ENCODE results near the gene ABHD8. TPM values are rescaled to one million over a fixed set of nuclear protein-coding genes. Genes with fewer than 3 reads are reported as not detected.

The ABHD8 gene
- total and polyA plus RNA-seq, 2 of the 13 experiments (the other 11 are each of a cell fraction or from before 2014, with no cell fraction given), result 6.3 to 7.2 TPM

DNA sequence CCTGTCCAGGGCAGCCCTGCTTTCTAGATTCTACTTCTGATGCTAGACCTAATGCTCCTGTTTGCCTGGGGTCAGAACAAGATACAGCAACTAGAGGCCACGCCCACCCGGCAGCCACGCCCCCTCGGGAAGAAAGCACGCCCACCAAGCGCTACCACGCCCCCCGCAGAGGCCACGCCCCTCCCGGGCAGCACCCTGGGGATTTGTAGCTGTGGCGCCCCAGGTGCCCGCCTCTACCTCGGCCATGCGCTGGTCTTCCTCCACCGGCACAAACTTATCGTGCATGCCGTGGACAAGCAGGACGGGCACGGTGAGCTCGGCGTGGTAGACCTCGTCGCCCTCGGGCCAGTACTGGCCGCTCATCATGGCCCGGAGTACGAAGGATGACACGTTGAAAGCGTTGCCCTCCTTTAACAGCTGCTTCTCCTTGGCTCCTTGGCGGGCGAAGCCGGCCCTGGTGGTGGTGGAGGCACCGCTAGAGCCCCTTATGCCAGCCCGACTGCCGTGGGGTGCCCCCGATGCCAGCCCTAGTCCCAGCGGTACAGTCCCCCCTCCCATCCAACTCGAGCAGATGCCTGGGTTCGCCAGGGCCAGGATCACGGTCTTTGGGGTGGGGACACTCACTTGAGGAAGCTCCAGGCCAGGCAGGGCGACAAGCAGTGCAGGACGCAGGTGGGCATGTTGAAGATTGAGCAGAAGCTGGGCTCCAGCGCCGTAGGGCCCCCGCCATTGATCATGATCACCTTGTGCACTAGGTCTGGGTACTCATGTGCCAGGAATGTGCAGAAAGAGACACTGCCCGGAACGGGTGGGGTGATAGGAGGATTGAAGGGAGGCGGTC, 9.0 kb downstream of the ABHD8 start:
- FAIRE-seq (no peak), ATAC-seq (no peak), DNase-seq (ENCODE audit: low spot score) (no peak)
- no peaks in the 10 kb centered on the region for H3K79me2 ChIP-seq (ENCODE audit: insufficient read depth, low read length)
- intact Hi-C loops (cut with micrococcal nuclease; ENCODE audit: unreplicated experiment), result no loop called here
- no peak overlapping the region for H3K27ac ChIP-seq (ENCODE audit: extremely low read length, insufficient read depth, low read length)
- H2AFZ ChIP-seq (ENCODE audit: low read length), result no peak overlapping the region
- H3K36me3 ChIP-seq (replicated peaks in 1 of 2; ENCODE audit: control insufficient read depth in 1 of 2, insufficient read depth in 2 of 2, low read length in 2 of 2), result peaks cover 0 to 6% of the 10 kb centered on the region in 2 experiments; a peak in 1 of 5 replicates
- no peak overlapping the region for H3K9ac ChIP-seq (ENCODE audit: insufficient read depth, low read depth, low read length)
- H3K27me3 ChIP-seq (ENCODE audit: control insufficient read depth in 1 of 2, insufficient read depth in 2 of 2, low read length in 2 of 2), result no peaks in the 10 kb centered on the region
- H3K4me3 ChIP-seq (replicated peaks in 1 of 3; ENCODE audit: insufficient read depth in 1 of 3, low read depth in 2 of 3, low read length in 3 of 3), result no peak overlapping the region
- no peaks in the 10 kb centered on the region for H3K4me1 ChIP-seq (ENCODE audit: insufficient read depth, low read length)
- in situ Hi-C loops (cut with HindIII; ENCODE audit: extremely low pct_ligation_motif_present, low pct_unique_long_range_greater_than_20kb), result no loop called here
- 93% methylated on average over 18 of the region's 48 CpGs for WGBS (ENCODE audit: low lambda C conversion rate)
- BruUV-seq (replicated peaks), result no TSS peak
- H4K20me1 ChIP-seq (ENCODE audit: insufficient read depth, low read length), result no peaks in the 10 kb centered on the region
- POLR2A ChIA-PET, result no interaction called here
- H3K4me2 ChIP-seq (ENCODE audit: low read depth, low read length), result no peak overlapping the region
- CTCF ChIA-PET (ENCODE audit: low intra/inter-chr PET ratio, low total read pairs), result no interaction called here
- H3K9me3 ChIP-seq (ENCODE audit: low read length), result peaks cover 5% of the 10 kb centered on the region
- TF ChIP-seq ZSCAN30 (CRISPR knock-in tag; IDR thresholded peaks at IDR 0.05) (no peak), MAFF (IDR thresholded peaks at IDR 0.05; ENCODE audit: low read depth, low read length) (no peak), JUND (CRISPR knock-in tag; IDR thresholded peaks at IDR 0.05) (no peak), ZNF354B (CRISPR knock-in tag; IDR thresholded peaks at IDR 0.05) (no peak), AGO2 (optimal IDR thresholded peaks at IDR 0.05; ENCODE audit: low read depth, low read length) (peak; percentile 40), SP1 (IDR thresholded peaks at IDR 0.05) (no peak), SP1 (CRISPR knock-in tag; IDR thresholded peaks at IDR 0.05) (peak; percentile 37; the same call in 1 of the 2 replicates), WIZ (CRISPR knock-in tag; IDR thresholded peaks at IDR 0.05) (no peak), ETV5 (CRISPR knock-in tag; IDR thresholded peaks at IDR 0.05; ENCODE audit: borderline replicate concordance) (no peak)
- TF ChIP-seq, protein P1, sequence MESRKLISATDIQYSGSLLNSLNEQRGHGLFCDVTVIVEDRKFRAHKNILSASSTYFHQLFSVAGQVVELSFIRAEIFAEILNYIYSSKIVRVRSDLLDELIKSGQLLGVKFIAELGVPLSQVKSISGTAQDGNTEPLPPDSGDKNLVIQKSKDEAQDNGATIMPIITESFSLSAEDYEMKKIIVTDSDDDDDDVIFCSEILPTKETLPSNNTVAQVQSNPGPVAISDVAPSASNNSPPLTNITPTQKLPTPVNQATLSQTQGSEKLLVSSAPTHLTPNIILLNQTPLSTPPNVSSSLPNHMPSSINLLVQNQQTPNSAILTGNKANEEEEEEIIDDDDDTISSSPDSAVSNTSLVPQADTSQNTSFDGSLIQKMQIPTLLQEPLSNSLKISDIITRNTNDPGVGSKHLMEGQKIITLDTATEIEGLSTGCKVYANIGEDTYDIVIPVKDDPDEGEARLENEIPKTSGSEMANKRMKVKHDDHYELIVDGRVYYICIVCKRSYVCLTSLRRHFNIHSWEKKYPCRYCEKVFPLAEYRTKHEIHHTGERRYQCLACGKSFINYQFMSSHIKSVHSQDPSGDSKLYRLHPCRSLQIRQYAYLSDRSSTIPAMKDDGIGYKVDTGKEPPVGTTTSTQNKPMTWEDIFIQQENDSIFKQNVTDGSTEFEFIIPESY (CRISPR knock-in tag; IDR thresholded peaks at IDR 0.05), result peak; percentile 52; the same call in 1 of the 2 replicates
- TF ChIP-seq, protein P2, sequence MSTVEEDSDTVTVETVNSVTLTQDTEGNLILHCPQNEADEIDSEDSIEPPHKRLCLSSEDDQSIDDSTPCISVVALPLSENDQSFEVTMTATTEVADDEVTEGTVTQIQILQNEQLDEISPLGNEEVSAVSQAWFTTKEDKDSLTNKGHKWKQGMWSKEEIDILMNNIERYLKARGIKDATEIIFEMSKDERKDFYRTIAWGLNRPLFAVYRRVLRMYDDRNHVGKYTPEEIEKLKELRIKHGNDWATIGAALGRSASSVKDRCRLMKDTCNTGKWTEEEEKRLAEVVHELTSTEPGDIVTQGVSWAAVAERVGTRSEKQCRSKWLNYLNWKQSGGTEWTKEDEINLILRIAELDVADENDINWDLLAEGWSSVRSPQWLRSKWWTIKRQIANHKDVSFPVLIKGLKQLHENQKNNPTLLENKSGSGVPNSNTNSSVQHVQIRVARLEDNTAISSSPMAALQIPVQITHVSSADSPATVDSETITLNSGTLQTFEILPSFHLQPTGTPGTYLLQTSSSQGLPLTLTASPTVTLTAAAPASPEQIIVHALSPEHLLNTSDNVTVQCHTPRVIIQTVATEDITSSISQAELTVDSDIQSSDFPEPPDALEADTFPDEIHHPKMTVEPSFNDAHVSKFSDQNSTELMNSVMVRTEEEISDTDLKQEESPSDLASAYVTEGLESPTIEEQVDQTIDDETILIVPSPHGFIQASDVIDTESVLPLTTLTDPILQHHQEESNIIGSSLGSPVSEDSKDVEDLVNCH (CRISPR knock-in tag; IDR thresholded peaks at IDR 0.05), result no peak
- TF ChIP-seq, protein P3, sequence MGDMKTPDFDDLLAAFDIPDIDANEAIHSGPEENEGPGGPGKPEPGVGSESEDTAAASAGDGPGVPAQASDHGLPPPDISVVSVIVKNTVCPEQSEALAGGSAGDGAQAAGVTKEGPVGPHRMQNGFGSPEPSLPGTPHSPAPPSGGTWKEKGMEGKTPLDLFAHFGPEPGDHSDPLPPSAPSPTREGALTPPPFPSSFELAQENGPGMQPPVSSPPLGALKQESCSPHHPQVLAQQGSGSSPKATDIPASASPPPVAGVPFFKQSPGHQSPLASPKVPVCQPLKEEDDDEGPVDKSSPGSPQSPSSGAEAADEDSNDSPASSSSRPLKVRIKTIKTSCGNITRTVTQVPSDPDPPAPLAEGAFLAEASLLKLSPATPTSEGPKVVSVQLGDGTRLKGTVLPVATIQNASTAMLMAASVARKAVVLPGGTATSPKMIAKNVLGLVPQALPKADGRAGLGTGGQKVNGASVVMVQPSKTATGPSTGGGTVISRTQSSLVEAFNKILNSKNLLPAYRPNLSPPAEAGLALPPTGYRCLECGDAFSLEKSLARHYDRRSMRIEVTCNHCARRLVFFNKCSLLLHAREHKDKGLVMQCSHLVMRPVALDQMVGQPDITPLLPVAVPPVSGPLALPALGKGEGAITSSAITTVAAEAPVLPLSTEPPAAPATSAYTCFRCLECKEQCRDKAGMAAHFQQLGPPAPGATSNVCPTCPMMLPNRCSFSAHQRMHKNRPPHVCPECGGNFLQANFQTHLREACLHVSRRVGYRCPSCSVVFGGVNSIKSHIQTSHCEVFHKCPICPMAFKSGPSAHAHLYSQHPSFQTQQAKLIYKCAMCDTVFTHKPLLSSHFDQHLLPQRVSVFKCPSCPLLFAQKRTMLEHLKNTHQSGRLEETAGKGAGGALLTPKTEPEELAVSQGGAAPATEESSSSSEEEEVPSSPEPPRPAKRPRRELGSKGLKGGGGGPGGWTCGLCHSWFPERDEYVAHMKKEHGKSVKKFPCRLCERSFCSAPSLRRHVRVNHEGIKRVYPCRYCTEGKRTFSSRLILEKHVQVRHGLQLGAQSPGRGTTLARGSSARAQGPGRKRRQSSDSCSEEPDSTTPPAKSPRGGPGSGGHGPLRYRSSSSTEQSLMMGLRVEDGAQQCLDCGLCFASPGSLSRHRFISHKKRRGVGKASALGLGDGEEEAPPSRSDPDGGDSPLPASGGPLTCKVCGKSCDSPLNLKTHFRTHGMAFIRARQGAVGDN (CRISPR knock-in tag; IDR thresholded peaks at IDR 0.05), result 0 out of 2 replicates have a peak, but pooled peaks have one; percentile 6
- TF ChIP-seq, protein P4, sequence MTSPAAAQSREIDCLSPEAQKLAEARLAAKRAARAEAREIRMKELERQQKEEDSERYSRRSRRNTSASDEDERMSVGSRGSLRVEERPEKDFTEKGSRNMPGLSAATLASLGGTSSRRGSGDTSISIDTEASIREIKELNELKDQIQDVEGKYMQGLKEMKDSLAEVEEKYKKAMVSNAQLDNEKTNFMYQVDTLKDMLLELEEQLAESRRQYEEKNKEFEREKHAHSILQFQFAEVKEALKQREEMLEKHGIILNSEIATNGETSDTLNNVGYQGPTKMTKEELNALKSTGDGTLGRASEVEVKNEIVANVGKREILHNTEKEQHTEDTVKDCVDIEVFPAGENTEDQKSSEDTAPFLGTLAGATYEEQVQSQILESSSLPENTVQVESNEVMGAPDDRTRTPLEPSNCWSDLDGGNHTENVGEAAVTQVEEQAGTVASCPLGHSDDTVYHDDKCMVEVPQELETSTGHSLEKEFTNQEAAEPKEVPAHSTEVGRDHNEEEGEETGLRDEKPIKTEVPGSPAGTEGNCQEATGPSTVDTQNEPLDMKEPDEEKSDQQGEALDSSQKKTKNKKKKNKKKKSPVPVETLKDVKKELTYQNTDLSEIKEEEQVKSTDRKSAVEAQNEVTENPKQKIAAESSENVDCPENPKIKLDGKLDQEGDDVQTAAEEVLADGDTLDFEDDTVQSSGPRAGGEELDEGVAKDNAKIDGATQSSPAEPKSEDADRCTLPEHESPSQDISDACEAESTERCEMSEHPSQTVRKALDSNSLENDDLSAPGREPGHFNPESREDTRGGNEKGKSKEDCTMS (CRISPR knock-in tag; conservative IDR thresholded peaks at IDR 0.05), result no peak
